Effector memory CD8-positive, alpha-beta T cell (primary cell): ENCODE data around the gene B4GALT6.

Experiments used
- ATAC-seq: fragments of 150-1000 bp; cut with Tn5 transposase; replicated peaks from 2 replicates; pipeline ENCODE4 v1.10.0; 2021; ENCODE audit warnings: mild to moderate bottlenecking, moderate library complexity
- DNase-seq, 3 experiments: peaks; one replicate each; pipeline ENCODE4 v3.0.0; 2021
- H3K27ac Mint-ChIP-seq, 2 donors: one replicate each; pipeline ENCODE4 v1.8.0; 2022; ENCODE audit warnings: mild to moderate bottlenecking in 2 of 2, mixed read lengths in 2 of 2, moderate library complexity in 2 of 2
- H3K27me3 Mint-ChIP-seq, 2 donors: one replicate each; pipeline ENCODE4 v1.8.0; 2022; ENCODE audit warnings: mixed read lengths in 2 of 2
- H3K36me3 Mint-ChIP-seq: one replicate; pipeline ENCODE4 v1.8.0; 2022; ENCODE audit warnings: mild to moderate bottlenecking, moderate library complexity, mixed read lengths; ENCODE audit not compliant: insufficient read depth
- H3K4me1 Mint-ChIP-seq, 2 donors: one replicate each; pipeline ENCODE4 v1.8.0; 2022; ENCODE audit warnings: low read depth in 2 of 2, mixed read lengths in 2 of 2
- H3K4me3 Mint-ChIP-seq, 2 donors: one replicate each; pipeline ENCODE4 v1.8.0; 2022; ENCODE audit warnings: mild to moderate bottlenecking in 2 of 2, mixed read lengths in 2 of 2, moderate library complexity in 2 of 2
- H3K9me3 Mint-ChIP-seq, 2 donors: one replicate each; pipeline ENCODE4 v1.8.0; 2022; ENCODE audit warnings: mixed read lengths in 2 of 2

B4GALT6 gene

DNA sequence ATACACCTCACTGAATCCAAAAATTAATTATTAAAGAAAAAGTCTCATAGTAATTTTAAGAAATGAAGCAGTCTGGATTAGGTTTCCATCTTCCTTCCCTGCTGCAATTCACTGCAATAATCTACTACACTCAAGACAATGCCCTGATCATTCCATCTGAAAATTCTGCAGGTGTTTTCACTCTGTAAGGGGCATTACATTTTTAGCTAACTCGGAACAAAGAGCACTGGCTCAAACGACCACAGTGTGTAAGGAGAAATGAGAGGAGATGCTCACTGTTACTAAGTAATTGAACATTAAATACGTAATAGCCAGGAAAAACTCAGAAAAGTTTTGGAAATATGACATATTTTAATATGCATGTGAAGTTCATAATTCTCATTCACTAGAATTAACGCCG, 1.3 kb downstream of the B4GALT6 start:
- H3K9me3 Mint-ChIP-seq, result no peaks in the 10 kb centered on the region
- H3K36me3 Mint-ChIP-seq, result no peaks in the 10 kb centered on the region
- H3K27me3 Mint-ChIP-seq, result peaks cover 44 to 65% of the 10 kb centered on the region in 2 donors
- no peak overlapping the region for H3K27ac Mint-ChIP-seq
- peak overlapping the region in 1 of 2 donors; percentile 86 for H3K4me3 Mint-ChIP-seq
- peaks cover 9 to 10% of the 10 kb centered on the region in 2 donors for H3K4me1 Mint-ChIP-seq
- ATAC-seq, result no peak
- no peak for DNase-seq

DNA sequence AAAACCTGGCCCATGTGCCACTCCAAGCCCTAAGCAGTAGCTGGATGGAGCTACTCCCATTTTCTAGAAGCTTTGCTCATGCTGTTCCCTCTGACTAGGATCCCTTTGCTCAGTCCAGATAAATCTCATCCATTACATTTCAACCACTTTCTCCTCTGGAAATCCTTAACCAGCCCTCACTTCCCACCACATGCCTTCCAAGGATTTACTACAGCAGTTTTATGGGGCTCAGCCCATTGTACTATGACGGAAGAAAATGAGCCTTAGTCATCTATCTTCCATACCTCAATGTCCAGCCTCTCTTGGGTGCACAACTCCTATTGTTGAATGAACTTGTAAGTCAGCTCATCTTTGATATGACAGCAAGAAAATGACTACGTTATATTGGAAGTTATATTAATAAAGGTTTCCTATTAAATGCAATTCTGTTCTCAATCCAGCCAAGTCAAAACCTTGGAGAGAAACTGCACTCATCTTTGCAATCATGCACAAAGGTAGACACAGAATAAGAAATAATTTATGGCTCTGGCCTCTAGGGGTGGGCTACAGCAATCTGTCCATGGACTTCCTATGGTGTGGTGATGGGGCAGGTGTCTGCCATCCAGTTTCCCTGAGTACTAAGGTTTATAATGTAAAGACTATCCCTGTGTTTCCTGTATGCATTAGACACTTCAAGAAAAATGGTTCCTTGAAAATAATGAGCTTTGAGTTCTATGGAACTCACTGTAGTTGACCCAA, 3.4 kb downstream of the B4GALT6 start:
- DNase-seq (peak in 1 of 3 experiments; percentile 8), ATAC-seq (no peak)
- H3K4me3 Mint-ChIP-seq, result no peak overlapping the region
- H3K27ac Mint-ChIP-seq, result no peak overlapping the region
- peaks cover 9 to 10% of the 10 kb centered on the region in 2 donors for H3K4me1 Mint-ChIP-seq
- H3K36me3 Mint-ChIP-seq, result no peaks in the 10 kb centered on the region
- H3K9me3 Mint-ChIP-seq, result no peaks in the 10 kb centered on the region
- peaks cover 51 to 58% of the 10 kb centered on the region in 2 donors for H3K27me3 Mint-ChIP-seq

DNA sequence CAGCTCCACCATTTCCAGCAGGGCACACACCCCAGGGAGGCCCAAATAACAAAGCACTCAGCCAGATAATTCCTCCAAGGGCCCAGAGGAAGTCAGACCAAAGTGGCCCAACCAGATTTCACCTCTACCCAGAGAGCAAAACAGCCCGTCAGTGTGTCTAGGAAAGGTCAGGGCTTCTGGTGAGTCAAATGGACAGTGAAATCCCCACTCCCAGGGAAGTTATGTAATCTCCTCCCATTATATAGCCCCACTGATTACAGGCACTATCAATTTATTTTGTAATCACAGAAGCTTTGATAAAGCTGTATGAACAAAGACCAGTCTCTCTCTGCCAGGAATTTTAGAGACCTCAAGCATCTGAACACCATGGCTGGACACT, 4.0 kb downstream of the B4GALT6 start:
- no peaks in the 10 kb centered on the region for H3K9me3 Mint-ChIP-seq
- H3K36me3 Mint-ChIP-seq, result no peaks in the 10 kb centered on the region
- ATAC-seq (no peak), DNase-seq (no peak)
- no peak overlapping the region for H3K4me3 Mint-ChIP-seq
- H3K27me3 Mint-ChIP-seq, result peaks cover 51 to 54% of the 10 kb centered on the region in 2 donors
- peaks cover 9 to 10% of the 10 kb centered on the region in 2 donors for H3K4me1 Mint-ChIP-seq
- H3K27ac Mint-ChIP-seq, result no peak overlapping the region

DNA sequence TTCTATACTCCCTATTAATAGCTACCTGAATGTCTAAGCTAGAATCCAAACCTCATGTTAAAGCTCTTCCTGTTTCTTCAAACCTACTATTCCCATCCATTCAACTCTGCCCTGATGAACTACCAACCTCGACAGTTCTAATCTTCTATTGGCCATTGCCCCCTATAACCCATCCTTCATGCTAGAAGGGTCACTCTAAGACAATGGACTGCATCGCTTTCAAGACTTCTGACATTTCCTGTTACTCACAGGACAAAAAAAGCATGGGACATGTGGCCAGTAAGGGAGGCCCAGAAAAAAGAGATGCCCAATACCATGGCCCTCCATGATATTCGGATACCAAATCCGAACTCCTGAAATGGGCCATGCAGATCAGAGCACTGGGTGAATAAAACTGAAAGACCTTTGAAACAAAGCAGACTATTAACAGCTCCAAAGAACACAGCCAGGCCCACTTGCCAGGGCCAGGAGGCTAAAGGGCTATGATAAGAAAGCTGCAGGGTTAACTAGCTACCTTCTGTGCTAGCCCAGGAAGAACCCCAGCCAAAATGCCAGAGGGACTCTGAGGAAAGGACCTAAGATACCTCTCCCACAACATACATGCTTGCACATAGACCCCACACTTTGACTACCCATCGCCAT, 4.5 kb downstream of the B4GALT6 start:
- Mint-ChIP-seq H3K27ac (no peak overlapping the region), H3K4me1 (peaks cover 9 to 10% of the 10 kb centered on the region in 2 donors), H3K4me3 (no peak overlapping the region), H3K27me3 (peaks cover 51 to 54% of the 10 kb centered on the region in 2 donors), H3K36me3 (no peaks in the 10 kb centered on the region), H3K9me3 (no peaks in the 10 kb centered on the region)
- DNase-seq, result no peak
- ATAC-seq, result no peak

DNA sequence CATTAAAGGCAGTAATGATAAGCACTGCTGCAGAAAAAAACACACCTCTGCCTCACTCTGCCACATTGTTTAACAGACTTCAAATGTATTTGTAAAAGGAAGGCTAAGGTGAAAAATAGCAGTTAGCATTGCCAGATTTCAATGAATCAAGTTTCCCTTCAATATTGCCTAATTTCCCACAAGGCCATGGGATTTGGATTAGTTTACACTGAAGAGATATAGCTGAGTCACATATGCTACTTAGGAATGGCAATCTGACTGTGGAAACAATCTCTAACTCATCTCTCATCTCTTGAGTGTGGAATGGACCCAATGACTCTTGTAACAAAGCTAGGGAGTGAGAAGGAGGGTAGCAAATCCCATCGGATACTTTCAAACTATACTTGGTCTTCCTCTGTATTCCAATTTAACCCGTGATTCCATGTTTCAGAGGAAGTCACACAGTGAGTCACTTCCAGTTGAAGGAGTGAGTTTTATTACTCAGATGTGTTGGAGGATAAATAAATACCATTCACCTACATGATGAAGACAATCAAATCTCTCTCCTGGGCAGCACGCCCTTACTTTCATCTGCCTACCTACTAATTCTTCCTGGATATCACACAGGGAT, 5.1 kb downstream of the B4GALT6 start:
- H3K9me3 Mint-ChIP-seq, result no peaks in the 10 kb centered on the region
- no peaks in the 10 kb centered on the region for H3K36me3 Mint-ChIP-seq
- H3K27ac Mint-ChIP-seq, result no peak overlapping the region
- ATAC-seq (no peak), DNase-seq (no peak)
- H3K4me3 Mint-ChIP-seq, result no peak overlapping the region
- H3K27me3 Mint-ChIP-seq, result peaks cover 49 to 50% of the 10 kb centered on the region in 2 donors
- H3K4me1 Mint-ChIP-seq, result peaks cover 7% of the 10 kb centered on the region in 2 donors

DNA sequence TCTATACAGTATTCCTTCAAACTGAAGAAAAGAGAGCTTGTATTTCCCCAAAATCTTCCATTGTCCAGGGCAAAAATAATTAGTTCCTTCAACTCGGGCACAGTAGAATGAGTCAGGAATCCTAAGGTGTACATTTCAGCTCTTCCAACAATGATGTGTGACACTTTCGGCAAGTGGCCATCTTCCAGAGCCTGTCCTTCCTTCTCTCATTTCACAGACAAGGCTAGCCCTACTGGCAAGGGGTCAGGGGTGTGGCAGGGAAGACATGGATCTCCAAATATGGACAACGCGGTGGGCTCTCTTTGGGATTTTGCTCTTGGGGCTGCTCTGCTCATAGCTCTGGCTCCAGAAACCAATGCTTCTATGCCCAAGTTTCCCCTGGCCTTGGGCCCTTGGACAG, 6.0 kb downstream of the B4GALT6 start:
- Mint-ChIP-seq H3K36me3 (no peaks in the 10 kb centered on the region), H3K27ac (peak overlapping the region in 1 of 2 donors; percentile 47), H3K9me3 (no peaks in the 10 kb centered on the region), H3K4me3 (no peak overlapping the region), H3K27me3 (peaks cover 41 to 42% of the 10 kb centered on the region in 2 donors), H3K4me1 (peaks cover 0 to 2% of the 10 kb centered on the region in 2 donors)
- no peak for ATAC-seq
- DNase-seq, result no peak

DNA sequence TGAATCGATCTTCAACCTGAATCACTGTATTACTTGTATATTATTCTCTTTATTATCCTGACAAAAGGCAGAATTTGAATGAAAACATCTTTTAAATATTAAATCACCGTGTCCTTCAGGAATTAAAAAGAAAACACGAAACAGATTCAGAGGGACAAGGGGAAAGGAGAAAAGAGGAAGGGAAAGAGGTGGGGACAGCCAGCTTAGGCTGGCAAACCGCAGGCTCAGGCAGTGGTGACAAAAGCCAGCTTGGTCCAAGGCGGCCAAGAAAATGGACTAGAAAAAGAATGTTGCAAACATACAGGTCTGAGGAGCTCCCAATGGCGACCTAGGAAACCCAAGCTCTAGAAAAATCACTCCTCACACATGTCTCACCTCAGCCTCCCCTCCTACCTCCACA, 6.8 kb downstream of the B4GALT6 start:
- H3K27ac Mint-ChIP-seq, result no peak overlapping the region
- no peak for DNase-seq
- H3K27me3 Mint-ChIP-seq, result peaks cover 37 to 38% of the 10 kb centered on the region in 2 donors
- no peaks in the 10 kb centered on the region for H3K9me3 Mint-ChIP-seq
- no peaks in the 10 kb centered on the region for H3K36me3 Mint-ChIP-seq
- peaks cover 0 to 2% of the 10 kb centered on the region in 2 donors for H3K4me1 Mint-ChIP-seq
- ATAC-seq, result no peak
- H3K4me3 Mint-ChIP-seq, result no peak overlapping the region

DNA sequence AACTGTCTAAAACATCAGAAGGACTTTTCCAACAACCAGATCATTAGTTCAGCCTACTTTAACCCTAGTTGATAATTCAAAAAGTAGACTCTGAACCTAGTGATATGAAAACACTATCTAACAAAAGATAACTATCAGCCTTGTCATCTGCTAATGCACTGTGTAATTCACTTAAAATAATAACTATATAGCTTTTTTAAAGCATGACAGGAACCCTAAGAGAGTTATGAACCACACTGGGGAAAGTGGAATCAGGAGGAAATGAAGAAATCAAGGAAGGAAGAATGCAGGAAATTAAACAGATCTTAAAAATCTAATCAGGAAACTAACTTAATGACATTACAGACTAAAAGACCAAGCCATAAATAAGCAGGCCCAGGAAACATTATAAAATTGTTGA, 9.0 kb downstream of the B4GALT6 start:
- ATAC-seq (no peak), DNase-seq (no peak)
- no peaks in the 10 kb centered on the region for H3K9me3 Mint-ChIP-seq
- H3K27me3 Mint-ChIP-seq, result peaks cover 23% of the 10 kb centered on the region in 2 donors
- no peak overlapping the region for H3K4me3 Mint-ChIP-seq
- no peak overlapping the region for H3K27ac Mint-ChIP-seq
- no peaks in the 10 kb centered on the region for H3K36me3 Mint-ChIP-seq
- H3K4me1 Mint-ChIP-seq, result no peaks in the 10 kb centered on the region

DNA sequence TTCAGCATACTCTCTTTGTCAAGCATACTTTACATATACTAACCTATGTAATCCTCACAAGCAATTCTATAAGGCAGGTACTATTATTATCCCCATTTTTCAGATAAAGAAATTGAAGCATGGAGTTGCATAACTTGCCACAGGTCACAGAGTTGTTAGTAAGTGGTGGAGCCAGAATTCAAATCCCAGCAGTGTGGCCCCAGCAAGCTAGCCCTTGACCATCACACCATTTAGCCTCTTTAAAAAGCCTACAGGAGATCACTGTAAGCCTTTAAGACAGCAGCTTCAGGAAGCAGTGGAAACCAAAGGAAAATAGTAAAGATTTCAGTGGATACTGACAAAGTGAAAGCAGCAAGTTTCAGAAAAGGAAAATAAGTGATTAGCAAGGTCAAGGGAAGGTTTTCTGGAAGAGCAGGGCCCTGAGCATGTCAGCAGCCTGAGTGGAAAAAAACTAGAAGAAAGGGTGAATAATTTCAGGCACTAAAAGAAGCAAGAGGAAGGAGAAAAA, 11.7 kb downstream of the B4GALT6 start:
- Mint-ChIP-seq H3K4me1 (no peaks in the 10 kb centered on the region), H3K4me3 (no peak overlapping the region), H3K9me3 (no peaks in the 10 kb centered on the region), H3K36me3 (no peaks in the 10 kb centered on the region), H3K27me3 (peaks cover 0 to 2% of the 10 kb centered on the region in 2 donors), H3K27ac (no peak overlapping the region)
- DNase-seq, result no peak
- no peak for ATAC-seq

DNA sequence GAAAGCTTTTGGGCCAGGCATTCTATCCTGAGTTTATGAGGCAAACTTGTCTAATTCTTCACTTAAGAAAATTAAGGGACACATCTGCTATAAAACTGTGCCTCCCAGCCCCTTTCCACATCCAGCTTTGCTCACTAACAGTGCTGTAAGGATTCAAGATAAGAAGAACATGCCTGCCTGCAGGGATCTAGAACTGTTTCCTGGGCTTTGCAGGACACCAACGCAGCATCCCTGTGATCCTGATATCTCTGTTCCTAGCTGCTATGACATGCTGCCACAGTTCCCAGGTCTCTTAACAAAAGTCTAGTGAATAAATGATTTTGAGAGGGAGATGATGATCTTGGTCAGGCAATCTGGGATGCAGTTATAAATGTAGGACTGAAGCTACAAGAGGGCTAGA, 12.4 kb downstream of the B4GALT6 start:
- H3K4me3 Mint-ChIP-seq, result no peak overlapping the region
- no peak overlapping the region for H3K27ac Mint-ChIP-seq
- ATAC-seq (no peak), DNase-seq (no peak)
- H3K9me3 Mint-ChIP-seq, result no peaks in the 10 kb centered on the region
- no peaks in the 10 kb centered on the region for H3K36me3 Mint-ChIP-seq
- no peaks in the 10 kb centered on the region for H3K4me1 Mint-ChIP-seq
- H3K27me3 Mint-ChIP-seq, result no peaks in the 10 kb centered on the region

DNA sequence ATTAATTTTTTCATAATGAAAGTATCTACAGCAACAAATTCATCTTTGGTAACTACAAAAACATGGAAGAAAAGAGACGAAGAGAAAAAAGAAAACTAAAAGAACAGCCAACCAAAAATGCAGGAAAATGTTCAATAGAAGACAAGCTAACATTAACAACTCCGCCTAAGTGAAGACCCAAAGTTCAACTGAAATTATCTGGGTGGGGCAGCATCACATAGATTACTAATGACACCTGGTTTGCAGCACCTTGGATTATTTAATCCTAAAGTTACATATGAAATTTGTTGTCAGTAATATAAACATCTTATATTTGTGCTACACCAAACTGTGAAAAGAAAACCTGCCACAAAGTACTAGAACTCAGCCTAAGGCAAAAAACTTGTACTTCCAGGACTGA, 14.8 kb downstream of the B4GALT6 start:
- H3K9me3 Mint-ChIP-seq, result no peaks in the 10 kb centered on the region
- no peaks in the 10 kb centered on the region for H3K27me3 Mint-ChIP-seq
- H3K27ac Mint-ChIP-seq, result no peak overlapping the region
- ATAC-seq (no peak), DNase-seq (no peak)
- H3K4me1 Mint-ChIP-seq, result no peaks in the 10 kb centered on the region
- H3K36me3 Mint-ChIP-seq, result no peaks in the 10 kb centered on the region
- H3K4me3 Mint-ChIP-seq, result no peak overlapping the region

DNA sequence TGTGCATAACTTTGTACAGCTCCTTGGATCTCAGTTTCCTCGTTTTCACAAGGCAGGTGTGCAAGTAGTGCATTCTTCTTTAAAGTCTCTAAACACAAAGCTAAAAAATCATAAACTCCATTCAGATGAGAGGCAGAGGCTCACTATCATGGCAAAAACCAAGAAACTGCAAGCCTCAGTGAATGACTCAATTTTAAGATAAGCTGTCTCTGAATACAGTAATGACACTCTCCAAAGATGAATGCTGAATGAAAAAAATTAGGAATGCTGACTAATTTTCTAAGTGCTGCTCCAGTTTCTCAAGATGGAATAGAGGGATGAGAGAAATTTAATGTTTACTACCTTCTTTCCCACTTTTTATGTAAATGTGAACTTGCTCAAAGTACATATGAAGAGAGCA, 17.2 kb downstream of the B4GALT6 start:
- Mint-ChIP-seq H3K27me3 (peaks cover 0 to 6% of the 10 kb centered on the region in 2 donors), H3K9me3 (peaks cover 0 to 2% of the 10 kb centered on the region in 2 donors), H3K36me3 (no peaks in the 10 kb centered on the region), H3K27ac (no peak overlapping the region), H3K4me1 (no peaks in the 10 kb centered on the region), H3K4me3 (no peak overlapping the region)
- ATAC-seq, result no peak
- no peak for DNase-seq

DNA sequence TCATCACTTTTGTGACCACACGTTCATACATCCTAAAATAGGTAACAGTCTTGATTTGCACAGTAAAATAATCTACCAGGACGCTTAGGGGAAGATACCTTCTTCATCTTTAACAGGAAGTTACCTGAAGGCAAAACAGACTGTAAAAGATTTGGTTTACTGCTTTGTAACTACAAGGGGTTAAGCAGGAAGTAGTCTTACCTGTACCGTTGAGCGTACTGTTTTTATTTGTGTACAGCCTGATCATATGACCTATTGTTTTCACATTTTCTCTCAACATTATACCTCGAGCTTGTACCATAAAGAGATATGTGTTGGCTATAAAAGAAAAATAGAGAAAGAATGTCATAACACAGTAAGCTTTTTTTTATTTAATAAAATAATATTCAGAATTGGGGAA, 18.3 kb downstream of the B4GALT6 start:
- H3K9me3 Mint-ChIP-seq, result peaks cover 0 to 2% of the 10 kb centered on the region in 2 donors
- H3K36me3 Mint-ChIP-seq, result no peaks in the 10 kb centered on the region
- H3K27me3 Mint-ChIP-seq, result peaks cover 0 to 6% of the 10 kb centered on the region in 2 donors
- H3K27ac Mint-ChIP-seq, result no peak overlapping the region
- DNase-seq, result no peak
- ATAC-seq, result no peak
- no peak overlapping the region for H3K4me3 Mint-ChIP-seq
- no peaks in the 10 kb centered on the region for H3K4me1 Mint-ChIP-seq

DNA sequence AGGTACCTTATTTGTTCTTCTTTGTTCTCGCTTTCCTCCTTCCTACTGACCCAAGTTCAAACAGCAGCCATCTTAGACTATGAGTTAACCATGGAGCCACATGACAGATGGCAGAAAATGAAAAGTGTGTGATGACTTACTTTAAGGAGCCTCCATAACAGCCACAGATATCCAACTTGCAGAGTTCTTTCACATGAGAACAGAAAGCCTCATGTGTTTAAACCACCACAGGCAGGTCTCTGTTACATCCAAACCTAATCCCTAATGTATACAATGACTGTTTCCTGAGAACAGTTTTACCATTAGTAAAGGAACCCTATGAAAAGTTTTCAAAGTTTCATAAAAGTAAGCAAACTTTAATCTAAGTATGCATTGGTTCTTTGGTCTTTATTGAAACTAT, 20.3 kb downstream of the B4GALT6 start:
- ATAC-seq (no peak), DNase-seq (no peak)
- H3K4me1 Mint-ChIP-seq, result peaks cover 2 to 4% of the 10 kb centered on the region in 2 donors
- no peak overlapping the region for H3K4me3 Mint-ChIP-seq
- no peak overlapping the region for H3K27ac Mint-ChIP-seq
- H3K9me3 Mint-ChIP-seq, result peaks cover 0 to 2% of the 10 kb centered on the region in 2 donors
- H3K36me3 Mint-ChIP-seq, result no peaks in the 10 kb centered on the region
- H3K27me3 Mint-ChIP-seq, result peaks cover 3 to 6% of the 10 kb centered on the region in 2 donors
